Psoas muscle (tissue), 8 donors: ENCODE measurements around the gene OGFOD3. TPM values are rescaled to one million over a fixed set of nuclear protein-coding genes. Genes with fewer than 3 reads are reported as not detected.

Experiments
- ATAC-seq, 4 donors: fragments of 200-7000 bp; cut with Tn5 transposase; one replicate each; pipeline ENCODE4 v1.9.1; 2020; ENCODE audit warnings: moderate library complexity in 3 of 4, mild to moderate bottlenecking in 2 of 4
- DNase-seq, 2 donors: peaks; one replicate each; pipeline ENCODE4 v3.0.0-alpha.2; 2020
- H3K27ac ChIP-seq: fragments of 200-600 bp; one replicate; pipeline ENCODE4 v1.8.0; 2022
- H3K27me3 ChIP-seq, 3 donors: fragments of 200-600 bp in 1 of 3; one replicate each; pipeline versions ENCODE4 v1.6.1 to v1.8.0; 2013 to 2022; ENCODE audit warnings: low read length in 2 of 3, mild to moderate bottlenecking in 2 of 3, moderate library complexity in 1 of 3; ENCODE audit not compliant: insufficient read depth in 3 of 3
- H3K36me3 ChIP-seq, 2 donors: fragments of 200-600 bp in 1 of 2; one replicate each; pipeline versions ENCODE4 v1.6.1 to v1.8.0; 2013 to 2022; ENCODE audit warnings: low read depth in 1 of 2, mild to moderate bottlenecking in 1 of 2, moderate library complexity in 1 of 2; ENCODE audit not compliant: insufficient read depth in 1 of 2
- H3K4me1 ChIP-seq: fragments of 200-600 bp; one replicate; pipeline ENCODE4 v1.8.0; 2022
- H3K4me3 ChIP-seq: fragments of 200-600 bp; one replicate; pipeline ENCODE4 v1.8.0; 2022; ENCODE audit warnings: mild to moderate bottlenecking
- H3K9me3 ChIP-seq: fragments of 200-600 bp; one replicate; pipeline ENCODE4 v1.8.0; 2022
- WGBS, 3 donors: extraction: QIAGEN DNeasy Blood & Tissue Kit; methylation state at CpG; one replicate each; pipeline versions ENCODE4 v1.1.6 to v1.1.7; 2013; 5-methylcytosine and 5-hydroxymethylcytosine counted together
- intact Hi-C, 2 donors: fragments of 100-400 bp; cut with DNase I; formaldehyde crosslinking; loops; one replicate each; pipeline versions ENCODE4 v1.11.0 to v1.14.2; 2022
- polyA plus RNA-seq, 3 donors: library from polyadenylated mRNA; stranded (reverse); fragments of 200-250 nt; gene quantifications; one replicate each; pipeline ENCODE4 v1.2.3, GENCODE V29; 2013
- total RNA-seq, 4 donors: library from RNA; stranded (reverse); fragmentation: NEBNext Ultra II Directional in 2 of 4; extraction: Animal tissue kit (Norgen Biotek cat#: 25700) in 2 of 4; gene quantifications; one replicate each; pipeline versions ENCODE4 v1.2.1 to v1.2.4, GENCODE V29; 2021 to 2023
- TF ChIP-seq, protein P1 (sequence below): fragments of 200-600 bp; IDR thresholded peaks from one replicate; pipeline ENCODE4 v1.8.0; 2022; ENCODE audit warnings: antibody characterized with exemption
- donor health status: healthy with polysubstance abuse.
- donor health status: DM: no; HTN: no; CAD: no; lungs with moderate emphysema.
- donor health status: Bipolar disorder and iron deficiency.
- donor health status: healthy.
- donor health status: DM: yes; HTN: yes; CAD: no.
- donor health status: DM: no; HTN: no; CAD: no.
- donor health status: DM: no; HTN: no; CAD: no.
- donor health status: DM: yes; HTN: yes; CAD: no.

OGFOD3 gene
- total and polyA plus RNA-seq, 7 donors, result 15.5 to 30.4 (median 26.9) TPM

DNA sequence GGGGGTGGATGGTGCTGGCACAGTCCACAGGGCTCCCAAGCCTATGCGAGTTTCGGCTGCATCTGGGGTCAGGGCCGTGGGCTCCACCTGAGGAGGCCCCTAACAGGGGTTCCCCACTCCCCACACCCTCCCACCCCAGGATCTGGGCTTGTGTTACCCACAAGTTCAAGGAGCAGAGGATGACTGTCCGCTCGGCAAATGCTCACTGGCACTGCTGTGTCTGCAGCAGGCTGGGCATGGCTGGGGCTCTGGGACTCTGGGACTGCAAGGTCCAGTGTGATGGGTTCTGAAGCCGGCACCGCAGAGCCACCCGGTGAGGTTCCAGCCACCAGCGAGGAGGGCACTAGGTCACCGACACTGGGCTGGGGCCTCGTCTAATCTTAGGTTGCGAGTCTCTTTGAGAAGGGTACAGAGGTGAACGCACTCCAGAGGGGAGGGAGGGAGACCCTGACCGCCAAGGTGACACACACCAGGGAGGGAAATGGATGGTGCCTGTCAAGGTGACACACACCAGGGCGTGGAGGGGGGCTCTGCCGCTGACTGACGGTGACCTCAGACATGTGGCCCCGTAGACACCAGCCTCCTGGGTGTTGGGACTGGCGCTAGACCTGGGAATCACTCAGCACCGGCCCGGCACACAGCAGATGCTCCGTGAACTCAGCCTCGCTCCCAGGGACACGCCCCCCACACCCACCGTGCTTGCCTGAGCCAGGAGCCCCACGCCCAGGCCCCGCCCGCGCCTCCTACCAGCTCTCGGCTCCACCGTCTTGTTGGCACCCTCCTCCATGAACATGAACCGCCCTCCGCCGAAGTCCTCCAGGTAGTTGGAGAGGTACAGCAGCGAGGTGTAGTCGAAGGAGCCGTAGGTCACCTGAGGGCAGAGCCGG lies 20.7 kb downstream of the OGFOD3 start:
- intact Hi-C loops, result no loop called here

DNA sequence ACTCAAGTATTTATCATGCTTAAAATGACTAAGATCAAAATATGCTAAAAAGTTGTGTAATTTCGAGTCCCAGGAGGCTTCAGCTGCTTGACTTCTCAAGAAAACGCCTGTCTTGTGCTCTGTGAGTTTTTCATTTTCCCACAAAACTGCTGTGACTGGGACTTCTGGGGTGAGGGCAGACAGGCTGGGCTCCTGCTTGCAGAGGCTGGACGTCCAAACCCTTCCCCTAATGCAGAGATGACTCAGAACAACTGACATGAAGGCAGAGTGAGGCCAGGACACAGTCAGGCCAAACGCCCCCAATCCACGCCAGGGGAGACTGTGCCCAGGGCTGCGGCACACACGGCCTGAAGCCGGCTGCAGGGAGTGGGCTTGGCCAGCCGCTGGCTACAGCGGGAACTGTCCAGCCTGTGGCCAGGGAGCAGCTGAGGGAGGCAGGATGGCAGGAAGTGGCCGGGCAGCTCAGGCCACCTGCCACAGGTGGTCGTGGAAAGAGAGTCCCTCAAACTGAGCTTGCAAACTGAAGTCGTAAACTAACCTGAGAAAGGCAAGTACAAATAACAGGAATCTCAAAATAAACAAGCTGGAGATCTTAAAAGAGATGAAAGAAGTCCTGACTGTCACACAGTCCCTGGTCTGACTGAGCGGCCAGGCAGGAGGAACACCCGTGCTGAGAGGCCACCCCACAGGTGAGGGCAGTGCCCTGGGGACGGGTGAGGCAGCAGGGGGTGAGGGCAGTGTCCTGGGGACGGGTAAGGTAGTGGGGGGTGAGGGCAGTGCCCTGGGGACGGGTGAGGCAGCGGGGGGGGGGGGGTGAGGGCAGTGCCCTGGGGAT lies 21.6 kb downstream of the OGFOD3 start:
- Histone ChIP-seq H3K9me3 (no peaks in the 10 kb centered on the region), H3K4me1 (peaks cover 16% of the 10 kb centered on the region), H3K27ac (no peak overlapping the region), H3K27me3 (no peaks in the 10 kb centered on the region), H3K4me3 (no peak overlapping the region), H3K36me3 (peaks cover 0 to 34% of the 10 kb centered on the region in 2 donors)
- peak in 1 of 2 donors; percentile 45 for DNase-seq
- 59 to 73% (median 68%) methylated on average over 16 to 18 of the region's 19 CpGs for WGBS, 3 donors
- TF ChIP-seq, protein P1, sequence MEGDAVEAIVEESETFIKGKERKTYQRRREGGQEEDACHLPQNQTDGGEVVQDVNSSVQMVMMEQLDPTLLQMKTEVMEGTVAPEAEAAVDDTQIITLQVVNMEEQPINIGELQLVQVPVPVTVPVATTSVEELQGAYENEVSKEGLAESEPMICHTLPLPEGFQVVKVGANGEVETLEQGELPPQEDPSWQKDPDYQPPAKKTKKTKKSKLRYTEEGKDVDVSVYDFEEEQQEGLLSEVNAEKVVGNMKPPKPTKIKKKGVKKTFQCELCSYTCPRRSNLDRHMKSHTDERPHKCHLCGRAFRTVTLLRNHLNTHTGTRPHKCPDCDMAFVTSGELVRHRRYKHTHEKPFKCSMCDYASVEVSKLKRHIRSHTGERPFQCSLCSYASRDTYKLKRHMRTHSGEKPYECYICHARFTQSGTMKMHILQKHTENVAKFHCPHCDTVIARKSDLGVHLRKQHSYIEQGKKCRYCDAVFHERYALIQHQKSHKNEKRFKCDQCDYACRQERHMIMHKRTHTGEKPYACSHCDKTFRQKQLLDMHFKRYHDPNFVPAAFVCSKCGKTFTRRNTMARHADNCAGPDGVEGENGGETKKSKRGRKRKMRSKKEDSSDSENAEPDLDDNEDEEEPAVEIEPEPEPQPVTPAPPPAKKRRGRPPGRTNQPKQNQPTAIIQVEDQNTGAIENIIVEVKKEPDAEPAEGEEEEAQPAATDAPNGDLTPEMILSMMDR, result no peak
- peak in 1 of 4 donors; percentile 14 for ATAC-seq
- intact Hi-C loops, result no loop called here

More for the DNA sequence above, 20.7 kb downstream of the OGFOD3 start:
- DNase-seq (peak in 1 of 2 donors; percentile 41), ATAC-seq (peak in 1 of 4 donors; percentile 9)
- H3K36me3 ChIP-seq, result peaks cover 0 to 33% of the 10 kb centered on the region in 2 donors
- H3K4me1 ChIP-seq, result peaks cover 16% of the 10 kb centered on the region
- H3K27me3 ChIP-seq, result no peaks in the 10 kb centered on the region
- no peak overlapping the region for H3K4me3 ChIP-seq
- no peaks in the 10 kb centered on the region for H3K9me3 ChIP-seq
- no peak overlapping the region for H3K27ac ChIP-seq
- TF ChIP-seq, protein P1, result no peak
- 75 to 86% (median 78%) methylated on average over 36 to 38 of the region's 38 CpGs for WGBS, 3 donors

DNA sequence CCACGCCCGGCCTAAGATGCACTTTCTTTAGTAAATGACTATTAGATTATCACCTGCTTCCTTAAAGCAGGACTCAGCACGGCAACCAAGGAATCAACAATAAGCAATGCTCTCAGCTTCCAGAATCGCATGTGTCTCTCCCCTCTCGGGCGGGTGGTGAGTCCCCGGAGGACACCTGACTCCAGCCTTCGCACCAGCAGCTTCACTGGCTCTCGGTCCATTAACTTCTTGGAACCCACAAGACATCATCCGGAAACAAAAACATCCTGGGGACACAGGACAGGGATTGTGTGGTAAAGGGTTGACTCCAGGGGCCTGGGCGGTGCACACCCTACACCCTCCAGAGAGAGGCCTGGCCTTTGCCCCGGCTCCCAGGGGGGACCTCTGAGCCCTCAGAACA lies 24.1 kb downstream of the OGFOD3 start:
- Histone ChIP-seq H3K27me3 (no peaks in the 10 kb centered on the region), H3K36me3 (peaks cover 0 to 32% of the 10 kb centered on the region in 2 donors), H3K27ac (no peak overlapping the region), H3K9me3 (no peaks in the 10 kb centered on the region), H3K4me1 (peaks cover 2% of the 10 kb centered on the region), H3K4me3 (no peak overlapping the region)
- TF ChIP-seq, protein P1, result no peak
- ATAC-seq (no peak), DNase-seq (no peak)
- 88 to 95% (median 88%) methylated on average over 12 of the region's 12 CpGs for WGBS, 3 donors
- intact Hi-C loops, result no loop called here

DNA sequence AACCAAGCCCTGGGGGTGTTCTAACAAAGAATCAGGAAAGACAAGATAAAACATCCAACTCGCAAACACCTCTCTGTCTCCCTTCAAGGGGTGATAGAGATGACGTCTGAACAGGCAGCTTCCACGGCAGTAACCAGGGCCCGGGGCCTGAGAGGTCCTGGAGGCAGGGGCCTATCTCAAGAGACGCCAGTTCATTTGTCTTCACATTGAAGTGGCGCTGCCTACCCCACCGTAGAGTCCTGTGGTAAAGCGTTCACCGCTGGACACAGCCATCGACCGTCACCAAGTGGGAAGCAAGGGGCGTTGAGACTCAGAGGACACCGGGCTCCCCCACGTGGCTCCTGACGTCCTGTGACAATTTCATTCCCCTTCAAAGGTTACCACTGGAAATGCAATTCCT lies 25.4 kb downstream of the OGFOD3 start:
- Histone ChIP-seq H3K27me3 (no peaks in the 10 kb centered on the region), H3K36me3 (peaks cover 0 to 32% of the 10 kb centered on the region in 2 donors), H3K9me3 (no peaks in the 10 kb centered on the region), H3K4me3 (no peak overlapping the region), H3K27ac (no peak overlapping the region), H3K4me1 (peaks cover 4% of the 10 kb centered on the region)
- TF ChIP-seq, protein P1, result no peak
- ATAC-seq (no peak), DNase-seq (peak in 1 of 2 donors; percentile 24)
- WGBS, 3 donors, result 91 to 95% (median 94%) methylated on average over 15 of the region's 15 CpGs
- intact Hi-C loops, result no loop called here
